HG02623 (cell line): Measurements from ENCODE around the gene SELENOO.

Source experiments
- ATAC-seq: cut with Tn5 transposase; IDR thresholded peaks from one replicate; pipeline ENCODE4 v1.9.1; 2021; ENCODE audit warnings: moderate library complexity; ENCODE audit not compliant: unreplicated experiment

Gene SELENOO

GRCh38 chr22:50184004-50184901 lies 16.6 kb upstream of the SELENOO start:
- ATAC-seq, result no peak

GRCh38 chr22:50184902-50185374 lies 15.9 kb upstream of the SELENOO start:
- no peak for ATAC-seq

DNA sequence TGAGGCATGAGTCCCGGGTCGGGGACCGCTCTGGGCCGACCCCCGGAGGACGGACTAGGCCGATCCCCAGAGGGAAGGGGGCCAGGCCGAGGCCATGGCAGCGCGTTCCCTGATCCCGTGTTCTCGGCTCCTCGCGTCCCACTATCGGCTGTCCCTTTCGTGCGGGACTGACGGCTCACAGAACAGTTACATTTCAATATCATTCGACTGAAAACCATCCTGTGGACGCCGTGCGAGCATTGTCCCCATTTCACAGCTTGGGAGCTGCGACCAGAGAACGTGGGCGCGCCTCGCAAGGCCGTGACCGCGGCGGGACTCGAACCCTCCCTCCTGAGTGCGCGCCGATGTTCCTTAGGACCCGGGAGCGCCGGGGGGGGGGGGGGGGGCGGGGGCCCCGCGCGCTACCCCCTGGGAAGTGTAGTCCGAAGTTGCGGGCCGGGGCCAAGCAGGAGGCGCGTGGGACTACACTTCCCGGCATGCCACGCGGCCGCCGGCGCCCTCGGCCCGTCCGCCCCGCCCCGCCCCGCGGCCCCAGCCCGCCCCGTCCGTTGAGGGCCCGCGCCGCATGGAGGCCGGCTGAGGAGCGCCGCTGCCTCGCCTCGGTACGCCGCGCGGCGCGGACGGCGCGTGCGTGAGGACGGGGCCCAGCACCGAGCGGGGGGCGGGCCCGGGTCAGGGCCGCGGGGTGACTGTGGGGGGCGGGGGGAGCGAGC lies 15.3 kb upstream of the SELENOO start, which contains the start of gene TRABD:
TSS of gene TRABD (plus strand) at position 539 of the 713 bp plus-strand sequence. CDS start 7,148 bp downstream, outside the sequence.
- ATAC-seq, result peak; percentile 39

- no peak for ATAC-seq
These were observed 14.6 kb upstream of the SELENOO start for GRCh38 chr22:50186181-50186714.

DNA sequence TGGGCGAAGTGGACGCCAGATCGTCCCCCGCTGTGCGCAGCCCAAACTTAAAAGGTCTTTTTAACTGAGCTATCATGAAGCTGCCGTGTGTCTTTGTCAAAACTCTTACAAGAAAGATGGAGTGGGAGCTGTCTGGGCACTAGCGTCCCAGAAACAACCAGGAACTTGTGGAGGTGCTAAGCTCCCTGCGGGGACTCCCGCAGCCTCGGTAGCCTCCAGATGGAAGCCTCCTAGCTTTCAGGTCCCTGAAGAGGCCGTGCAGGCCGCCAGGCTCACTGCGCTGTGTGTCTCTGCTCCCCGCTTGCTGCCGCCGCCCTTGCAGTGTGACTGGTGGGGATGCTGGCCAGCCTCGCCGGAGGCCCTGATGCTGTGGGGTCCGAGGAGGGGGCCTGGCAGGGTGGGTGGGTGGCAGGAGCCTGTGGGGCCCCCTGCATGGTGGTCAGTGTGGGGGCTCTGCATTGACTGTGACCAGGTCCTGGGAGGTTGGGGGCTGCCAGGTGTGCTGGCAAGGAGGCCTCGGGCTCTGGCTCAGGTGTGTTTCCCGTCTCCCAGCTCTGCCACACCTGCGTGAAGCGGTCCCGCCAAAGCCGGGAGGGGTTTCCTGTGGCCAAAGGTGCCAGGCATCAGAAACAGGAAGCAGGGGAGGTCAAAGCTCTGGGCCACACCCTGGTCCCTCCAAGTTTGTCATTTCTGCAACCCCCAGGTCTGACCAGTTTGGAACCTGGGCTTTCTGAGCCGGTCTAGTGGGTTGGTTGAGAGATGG lies 13.9 kb upstream of the SELENOO start:
- no peak for ATAC-seq

DNA sequence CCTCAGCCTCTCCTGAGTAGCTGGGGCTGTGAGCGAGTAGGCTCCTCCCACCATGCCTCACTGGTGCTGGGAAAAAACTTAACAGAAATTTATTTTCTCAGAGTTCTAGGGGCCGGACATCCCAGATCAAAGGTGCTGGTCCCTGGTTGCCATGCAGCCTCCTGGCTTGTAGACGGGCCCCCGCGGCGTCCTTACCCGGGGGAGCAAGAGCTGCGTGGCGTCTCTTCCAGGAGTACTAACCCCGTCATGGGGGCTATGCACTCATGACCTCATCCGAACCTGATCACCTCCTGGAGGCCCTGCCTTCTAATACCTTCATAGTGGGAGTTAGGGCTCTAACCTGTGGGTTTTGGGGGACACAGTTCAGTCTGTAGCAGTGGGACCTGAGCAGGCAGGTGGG lies 12.5 kb upstream of the SELENOO start:
- ATAC-seq, result no peak

- ATAC-seq, result no peak
These were observed 11.5 kb upstream of the SELENOO start for GRCh38 chr22:50189184-50189848.

DNA sequence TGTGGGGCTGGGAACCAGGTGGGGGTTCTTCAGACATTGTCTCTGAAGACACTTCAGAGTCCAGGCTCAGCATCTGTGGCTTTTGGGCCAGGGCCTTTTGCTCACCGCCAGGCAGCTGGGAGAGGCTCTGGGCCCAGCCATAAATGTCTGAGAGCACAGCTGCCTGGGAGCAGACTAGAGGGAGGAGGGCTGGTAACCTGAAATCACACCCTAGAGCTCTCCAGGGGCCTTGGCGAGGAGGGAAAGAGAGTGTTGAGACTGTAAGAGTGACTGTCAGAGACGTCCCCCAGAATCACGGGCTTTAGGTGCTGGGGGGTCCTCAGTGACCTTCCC lies 11.0 kb upstream of the SELENOO start:
- no peak for ATAC-seq

DNA sequence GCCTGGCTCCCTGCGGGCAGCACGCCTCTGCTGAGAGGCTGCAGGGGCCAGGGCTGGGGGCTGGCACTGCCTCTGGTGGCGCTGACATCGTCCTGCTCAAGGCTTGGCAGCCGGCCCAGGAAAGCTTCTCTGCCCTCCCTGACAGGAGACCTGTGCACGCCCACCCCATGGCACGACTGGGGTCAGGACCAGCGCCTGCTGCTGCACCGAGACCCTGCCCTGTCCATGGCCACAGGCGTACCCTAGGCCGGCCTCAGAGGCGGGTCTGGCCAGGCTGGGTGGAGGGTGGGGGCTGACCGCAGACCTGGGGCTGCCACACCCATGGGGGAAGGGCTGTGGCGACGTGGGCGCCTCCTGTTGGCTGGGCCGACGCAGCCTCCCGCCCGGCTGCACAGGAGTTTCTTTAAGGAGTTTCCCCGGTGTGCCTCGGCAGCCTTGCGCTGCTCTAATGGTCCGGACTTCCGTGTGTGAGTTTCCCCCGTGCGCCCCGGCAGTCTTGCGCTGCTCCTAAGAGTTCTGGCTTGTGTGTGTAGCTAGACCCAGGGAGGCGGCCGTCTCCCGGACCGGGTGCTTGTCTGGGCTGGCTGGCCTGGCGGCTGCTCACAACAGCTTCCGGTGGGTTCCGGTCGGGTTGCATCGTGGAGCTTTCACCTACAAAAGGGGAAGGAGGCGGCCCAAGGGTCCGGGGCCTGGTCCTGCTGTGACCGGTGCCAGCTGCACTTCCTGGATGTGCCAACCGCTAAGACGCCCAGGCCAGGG lies 10.4 kb upstream of the SELENOO start:
- no peak for ATAC-seq

- no peak for ATAC-seq
These were observed 9.7 kb upstream of the SELENOO start for GRCh38 chr22:50190941-50191741.

DNA sequence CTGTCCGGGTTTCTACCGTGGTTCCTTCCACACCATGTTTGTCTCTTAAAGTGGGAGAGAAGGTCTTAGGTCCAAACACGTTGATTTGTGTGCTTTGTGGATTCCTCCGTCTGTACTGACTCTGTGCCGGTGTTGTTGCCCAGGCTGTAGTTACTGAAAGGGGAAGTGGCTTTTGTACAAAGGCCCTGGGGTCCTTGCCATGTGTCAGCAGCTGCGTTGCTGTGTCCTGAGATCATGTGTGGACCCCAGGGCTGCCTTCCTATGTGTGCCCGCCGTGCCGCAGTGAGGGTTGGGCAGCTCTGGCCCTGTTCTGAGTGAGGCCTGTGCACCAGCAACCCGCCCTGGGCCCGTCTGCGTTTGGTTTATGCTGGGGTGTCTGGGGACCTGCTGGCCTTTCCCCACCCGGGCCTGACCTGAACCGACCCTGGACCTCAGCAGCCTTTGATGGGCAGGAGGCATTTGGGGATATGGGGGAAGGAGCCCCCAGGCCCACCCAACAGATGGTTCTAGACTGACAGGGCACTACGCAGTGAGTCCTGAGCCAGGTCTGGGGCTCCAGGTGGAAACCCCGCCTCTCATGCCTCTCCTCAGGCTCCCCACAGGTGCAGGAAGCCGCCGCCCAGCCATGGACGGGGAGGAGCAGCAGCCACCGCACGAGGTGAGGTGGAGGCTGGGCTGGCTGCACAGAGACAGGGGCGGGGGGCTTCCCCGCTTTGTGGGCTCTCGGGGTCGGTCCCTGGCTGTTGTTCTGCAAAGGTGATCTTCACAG lies 8.2 kb upstream of the SELENOO start:
- ATAC-seq, result no peak

GRCh38 chr22:50193621-50194020 lies 7.2 kb upstream of the SELENOO start:
- no peak for ATAC-seq

DNA sequence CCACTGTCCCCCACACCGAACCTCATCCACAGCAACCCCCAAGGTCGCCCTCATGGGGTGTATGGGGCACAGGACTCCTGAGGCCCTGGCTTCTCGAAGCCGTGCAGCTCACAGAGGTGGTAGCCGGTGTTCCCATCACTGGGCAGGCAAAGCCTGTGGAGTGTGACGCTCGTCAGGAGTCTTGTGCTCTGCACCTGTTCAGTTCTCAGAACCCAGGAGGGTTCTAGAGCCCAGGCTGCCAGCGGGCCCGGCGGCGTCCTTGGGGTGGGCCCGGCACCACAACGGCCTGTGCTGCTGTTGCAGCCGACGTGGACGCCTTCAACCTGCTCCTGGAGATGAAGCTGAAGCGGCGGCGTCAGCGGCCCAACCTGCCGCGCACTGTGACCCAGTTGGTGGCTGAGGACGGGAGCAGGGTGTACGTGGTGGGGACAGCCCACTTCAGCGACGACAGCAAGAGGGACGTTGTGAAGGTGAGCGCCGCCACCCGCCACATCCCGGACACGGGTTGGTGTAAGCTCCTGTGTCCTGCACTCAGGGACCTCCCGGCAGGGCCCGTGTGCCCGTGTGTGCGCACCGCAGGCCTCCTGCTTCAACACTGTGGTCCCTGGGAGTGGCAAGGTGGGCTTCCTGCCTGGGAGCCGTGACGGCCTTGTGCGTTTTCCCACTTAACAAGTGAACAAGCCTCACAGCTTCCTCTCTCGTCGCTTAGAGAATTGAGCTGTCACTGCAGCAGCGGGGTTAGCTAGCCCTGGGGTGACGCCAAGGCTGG lies 6.6 kb upstream of the SELENOO start:
- ATAC-seq, result no peak

DNA sequence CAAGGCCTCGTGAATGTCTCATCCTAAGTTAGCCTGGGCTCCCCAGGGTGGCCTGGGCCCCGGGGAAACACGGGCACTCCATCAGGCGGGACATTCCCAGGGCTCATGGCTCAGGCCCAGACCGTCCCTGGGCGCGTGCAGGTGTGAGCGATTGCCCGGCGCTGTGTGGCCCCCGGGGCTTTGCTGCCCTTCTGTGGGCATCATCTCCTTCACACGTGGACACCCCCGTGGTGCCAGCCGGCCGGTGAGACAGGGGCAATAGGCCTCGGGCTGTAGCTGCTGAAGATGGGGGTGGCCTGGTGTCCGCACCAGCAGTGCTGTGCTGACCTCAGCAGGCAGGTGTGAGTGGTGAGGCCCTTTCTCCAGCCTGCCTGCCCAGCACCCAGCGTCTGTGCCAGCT lies 4.6 kb upstream of the SELENOO start:
- no peak for ATAC-seq

DNA sequence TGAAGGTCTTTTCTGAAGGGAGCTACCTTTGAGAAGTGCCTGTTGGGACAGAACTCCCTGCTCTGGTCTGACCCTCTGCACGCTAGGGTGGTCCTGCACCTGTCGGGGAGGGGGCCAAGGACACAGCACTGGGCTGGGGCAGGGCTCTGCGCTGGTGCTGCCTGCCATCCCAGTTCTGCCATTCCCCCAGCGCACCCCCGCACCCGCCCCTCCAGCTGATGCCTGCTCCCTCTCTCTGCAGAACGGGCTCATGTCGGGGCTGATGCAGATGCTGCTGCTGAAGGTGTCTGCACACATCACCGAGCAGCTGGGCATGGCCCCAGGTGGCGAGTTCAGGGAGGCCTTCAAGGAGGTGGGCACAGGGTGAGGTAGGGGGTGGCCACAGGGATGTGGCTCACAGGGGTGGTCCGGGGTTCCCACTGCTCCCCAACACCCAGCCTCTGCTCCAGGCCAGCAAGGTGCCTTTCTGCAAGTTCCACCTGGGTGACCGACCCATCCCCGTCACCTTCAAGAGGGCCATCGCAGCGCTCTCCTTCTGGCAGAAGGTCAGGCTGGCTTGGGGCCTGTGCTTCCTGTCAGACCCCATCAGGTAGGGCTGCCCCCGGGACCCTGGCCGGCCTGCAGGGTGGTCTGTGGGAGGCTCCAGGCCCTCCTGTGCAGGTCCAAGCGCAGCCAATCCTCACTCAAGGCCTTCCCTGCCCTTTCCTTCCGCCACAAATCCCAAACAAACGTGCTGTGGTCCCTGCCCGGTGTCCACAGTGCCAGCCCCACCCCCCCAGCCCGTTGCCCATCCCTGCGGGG lies 3.6 kb upstream of the SELENOO start:
- no peak for ATAC-seq

- ATAC-seq, result no peak
These were observed 2.8 kb upstream of the SELENOO start for GRCh38 chr22:50197856-50198623.
